Measurements from ENCODE around the gene DTX3L. TPM values are rescaled to one million over a fixed set of nuclear protein-coding genes. Genes with fewer than 3 reads are reported as not detected.

Gene DTX3L
- total and polyA plus RNA-seq, 9 of the 15 experiments (the other 6 are each of a cell fraction or from before 2014, with no cell fraction given), result 2.3 to 6.5 (median 3.0) TPM

DNA sequence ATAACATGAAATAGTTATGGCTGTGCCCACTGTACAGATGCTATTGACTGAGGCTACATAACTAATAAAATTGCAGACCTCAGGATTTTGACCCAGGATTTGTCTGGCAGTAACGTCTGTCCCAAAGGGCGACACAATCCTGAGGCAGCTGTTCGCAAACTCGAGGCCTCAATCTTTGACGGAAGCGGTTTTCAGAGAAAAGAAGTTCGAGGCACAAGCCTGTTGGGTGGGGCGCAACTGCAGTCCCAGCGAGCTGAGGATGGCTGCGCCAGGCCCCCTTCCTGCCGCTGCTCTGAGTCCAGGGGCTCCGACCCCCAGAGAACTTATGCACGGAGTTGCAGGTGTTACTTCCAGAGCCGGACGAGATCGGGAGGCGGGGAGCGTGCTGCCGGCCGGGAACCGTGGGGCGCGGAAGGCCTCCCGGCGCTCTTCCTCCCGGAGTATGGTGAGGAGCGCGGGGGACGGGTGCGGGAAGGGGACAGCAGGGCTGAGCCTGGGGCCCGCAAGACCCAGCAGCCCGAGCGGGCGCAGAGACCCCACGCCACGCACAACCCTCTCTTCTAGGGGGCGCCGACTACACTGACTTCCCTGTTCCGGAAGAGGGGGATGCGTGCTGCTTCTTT, 13.4 kb downstream of the DTX3L start, which contains the start of gene PARP15 (continued):
- TF ChIP-seq MTA1 (IDR thresholded peaks at IDR 0.05; ENCODE audit: borderline replicate concordance), result no peak

- peak overlapping the region; percentile 83 for H2AFZ ChIP-seq (ENCODE audit: low read depth, low read length)
- BruUV-seq (replicated peaks), result no TSS peak
- no peaks in the 10 kb centered on the region for H3K9me1 ChIP-seq (ENCODE audit: control insufficient read depth, insufficient read depth, low read length)
- no peak overlapping the region for H3K27ac ChIP-seq (ENCODE audit: extremely low read depth, low read depth, low read length)
- no peak overlapping the region for H3K4me3 ChIP-seq
- H3K9me3 ChIP-seq (replicated peaks; ENCODE audit: control insufficient read depth, insufficient read depth, low read depth, low read length), result 0 out of 2 replicates have a peak, but pooled peaks cover 9% of the 10 kb centered on the region
- ATAC-seq (no peak), FAIRE-seq (no peak), DNase-seq (ENCODE audit: extremely low read depth in 1 of 4, low spot score in 3 of 4) (no peak)
- H4K20me1 ChIP-seq (replicated peaks; ENCODE audit: control insufficient read depth, insufficient read depth, low read length), result no peaks in the 10 kb centered on the region
- WGBS (ENCODE audit: insufficient coverage, low coverage, missing lambda C conversion rate), result 3% methylated on average over 5 of the region's 5 CpGs
- no peaks in the 10 kb centered on the region; a peak in 1 of 5 replicates for H3K27me3 ChIP-seq (ENCODE audit: control insufficient read depth in 2 of 2, insufficient read depth in 2 of 2, low read length in 2 of 2)
- CTCF ChIA-PET (ENCODE audit: low intra/inter-chr PET ratio), result no interaction called here
- H3K79me2 ChIP-seq (ENCODE audit: control insufficient read depth, insufficient read depth, low read length), result no peaks in the 10 kb centered on the region
- no peak overlapping the region for H3K4me2 ChIP-seq (ENCODE audit: insufficient read depth, low read length)
- intact Hi-C loops (cut with micrococcal nuclease), result no loop called here
- peak overlapping the region in 1 of 2 experiments; percentile 20; a peak in 1 of 4 replicates for H3K9ac ChIP-seq (ENCODE audit: insufficient read depth in 1 of 2, low read depth in 2 of 2, low read length in 2 of 2)
- POLR2A ChIA-PET, result no interaction called here
- H3K36me3 ChIP-seq (ENCODE audit: control insufficient read depth, insufficient read depth, low read length), result no peaks in the 10 kb centered on the region
- in situ Hi-C loops (cut with MboI), result no loop called here
- H3K4me1 ChIP-seq (replicated peaks in 1 of 2; ENCODE audit: control insufficient read depth in 2 of 2, insufficient read depth in 2 of 2, low read length in 2 of 2), result peaks cover 3 to 6% of the 10 kb centered on the region in 2 experiments; a peak in 3 of 5 replicates
- TF ChIP-seq ZNF217 (CRISPR knock-in tag; IDR thresholded peaks at IDR 0.05) (no peak), ZBTB5 (IDR thresholded peaks at IDR 0.05) (no peak), RBM39 (optimal IDR thresholded peaks at IDR 0.05; ENCODE audit: low read depth, low read length) (no peak), ATF3 (IDR thresholded peaks at IDR 0.05) (no peak), ATF3 (CRISPR knock-in tag; conservative IDR thresholded peaks at IDR 0.05) (no peak), CHCHD3 (CRISPR knock-in tag; IDR thresholded peaks at IDR 0.05) (no peak), KLF16 (IDR thresholded peaks at IDR 0.05) (no peak), KDM2B (CRISPR knock-in tag; IDR thresholded peaks at IDR 0.05) (no peak), MBD1 (CRISPR knock-in tag; IDR thresholded peaks at IDR 0.05) (no peak), MAFF (IDR thresholded peaks at IDR 0.05; ENCODE audit: low read length) (no peak), CXXC5 (CRISPR knock-in tag; IDR thresholded peaks at IDR 0.05) (no peak), DNMT1 (IDR thresholded peaks at IDR 0.05) (no peak), ZNF354B (CRISPR knock-in tag; IDR thresholded peaks at IDR 0.05) (no peak)
- TF ChIP-seq, protein P1, sequence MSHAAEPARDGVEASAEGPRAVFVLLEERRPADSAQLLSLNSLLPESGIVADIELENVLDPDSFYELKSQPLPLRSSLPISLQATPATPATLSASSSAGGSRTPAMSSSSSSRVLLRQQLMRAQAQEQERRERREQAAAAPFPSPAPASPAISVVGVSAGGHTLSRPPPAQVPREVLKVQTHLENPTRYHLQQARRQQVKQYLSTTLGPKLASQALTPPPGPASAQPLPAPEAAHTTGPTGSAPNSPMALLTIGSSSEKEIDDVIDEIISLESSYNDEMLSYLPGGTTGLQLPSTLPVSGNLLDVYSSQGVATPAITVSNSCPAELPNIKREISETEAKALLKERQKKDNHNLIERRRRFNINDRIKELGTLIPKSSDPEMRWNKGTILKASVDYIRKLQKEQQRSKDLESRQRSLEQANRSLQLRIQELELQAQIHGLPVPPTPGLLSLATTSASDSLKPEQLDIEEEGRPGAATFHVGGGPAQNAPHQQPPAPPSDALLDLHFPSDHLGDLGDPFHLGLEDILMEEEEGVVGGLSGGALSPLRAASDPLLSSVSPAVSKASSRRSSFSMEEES (CRISPR knock-in tag; IDR thresholded peaks at IDR 0.05), result no peak
Observed at GRCh38 chr3:122578069-122578740, 14.1 kb downstream of the DTX3L start.

All from K562 (cell line).